Ovary (tissue), 9 donors: ENCODE measurements around the gene RAB29. TPM values are rescaled to one million over a fixed set of nuclear protein-coding genes. Genes with fewer than 3 reads are reported as not detected.

ENCODE experiments used
- DNase-seq, 5 donors: peaks; one replicate each; pipeline ENCODE4 v3.0.0-alpha.2; 2019 to 2020
- H3K27ac ChIP-seq, 2 donors: fragments of 200-600 bp; one replicate each; pipeline versions ENCODE4 v1.5.1 to v1.8.0; 2019 to 2022
- H3K27me3 ChIP-seq: fragments of 200-600 bp; one replicate; pipeline ENCODE4 v1.8.0; 2022
- H3K36me3 ChIP-seq: fragments of 200-600 bp; sonication (generic); one replicate; pipeline ENCODE4 v1.5.1; 2019
- H3K4me1 ChIP-seq: one replicate; pipeline ENCODE4 v1.8.1; 2013; ENCODE audit warnings: mild to moderate bottlenecking, moderate library complexity; ENCODE audit not compliant: insufficient read depth
- H3K4me3 ChIP-seq: fragments of 200-600 bp; sonication (generic); one replicate; pipeline ENCODE4 v1.5.1; 2017
- H3K9me3 ChIP-seq, 2 donors: fragments of 200-600 bp in 1 of 2; sonication (generic) in 1 of 2; one replicate each; pipeline versions ENCODE4 v1.5.1 to v1.8.1; 2013 to 2019; ENCODE audit warnings: mild to moderate bottlenecking in 1 of 2, moderate library complexity in 1 of 2
- CTCF ChIP-seq, 3 donors: fragments of 450-650 bp in 2 of 3; fragments of 200-600 bp in 1 of 3; IDR thresholded peaks; one replicate each; pipeline versions ENCODE4 v1.5.1 to v1.8.0; 2016 to 2022; ENCODE audit warnings: antibody characterized with exemption in 3 of 3, mild to moderate bottlenecking in 1 of 3
- EP300 ChIP-seq: sonication (generic); formaldehyde crosslinking; IDR thresholded peaks from one replicate; pipeline ENCODE4 v1.6.1; 2017; ENCODE audit warnings: antibody characterized with exemption
- POLR2A ChIP-seq: fragments of 450-650 bp; IDR thresholded peaks from one replicate; pipeline ENCODE4 v1.6.1; 2017; ENCODE audit warnings: antibody characterized with exemption, mild to moderate bottlenecking, moderate library complexity
- WGBS, 3 donors: extraction: QIAGEN DNeasy Blood & Tissue Kit in 1 of 3; methylation state at CpG; one replicate each; pipeline versions ENCODE4 v1.1.5 to v1.1.7; 2013 to 2017; 5-methylcytosine and 5-hydroxymethylcytosine counted together
- intact Hi-C, 4 donors: fragments of 100-400 bp; cut with DNase I; formaldehyde crosslinking; loops; one replicate each; pipeline versions ENCODE4 v1.11.0 to v1.15.1; 2022 to 2023
- polyA plus RNA-seq, 2 donors: library from polyadenylated mRNA; stranded (reverse); fragments of 200-250 nt in 1 of 2; fragments of 350-450 nt in 1 of 2; fragmentation: Illumina TruSeq in 1 of 2; extraction: RNeasy Lipid Tissue Mini Kit (QIAGEN cat#74804) in 1 of 2; gene quantifications; one replicate each; pipeline ENCODE4 v1.2.3, GENCODE V29; 2013 to 2014
- total RNA-seq, 7 donors: library from RNA; depleted of rRNA in 2 of 7; stranded (reverse); fragments of >200 nt in 2 of 7; fragmentation: NEBNext Ultra II Directional in 3 of 7; extraction: Animal tissue kit (Norgen Biotek cat#: 25700) in 3 of 7; gene quantifications; one replicate each; pipeline versions ENCODE4 v1.1.0 to v1.2.4, GENCODE V29; 2016 to 2023
- donor health status: DM: no; HTN: no; CAD: no; lungs with moderate emphysema.
- donor health status: DM: no; HTN: no; CAD: no.
- donor health status: Bipolar disorder and iron deficiency.
- donor health status: DM: yes; HTN: yes; CAD: no.
- donor health status: DM: no; HTN: no; CAD: no.
- donor health status: DM: yes; HTN: yes; CAD: no.

Gene RAB29
- total and polyA plus RNA-seq, 9 donors, result 7.2 to 16.4 (median 10.1) TPM

- Histone ChIP-seq H3K4me3 (no peak overlapping the region), H3K36me3 (no peaks in the 10 kb centered on the region), H3K4me1 (peaks cover 7% of the 10 kb centered on the region), H3K9me3 (no peaks in the 10 kb centered on the region), H3K27ac (no peak overlapping the region), H3K27me3 (no peaks in the 10 kb centered on the region)
- WGBS, 3 donors, result 73 to 81% (median 74%) methylated on average over 7 of the region's 7 CpGs
- no peak for DNase-seq
- TF ChIP-seq EP300, result no peak
- TF ChIP-seq CTCF (IDR thresholded peaks at IDR 0.05), result no peak
- no peak for TF ChIP-seq POLR2A
- intact Hi-C loops, result loop anchor here in 1 of 4 donors (5.0 kb wide), 1 partner anchor 322 kb away; no protein-coding TSS in a partner anchor
Observed at GRCh38 chr1:205800427-205800826, 25.1 kb upstream of the RAB29 start.

GRCh38 chr1:205798577-205798976, 23.3 kb upstream of the RAB29 start:
- H3K4me1 ChIP-seq, result peaks cover 4% of the 10 kb centered on the region
- TF ChIP-seq EP300 (no peak), POLR2A (no peak), CTCF (IDR thresholded peaks at IDR 0.05) (no peak)
- intact Hi-C loops, result loop anchor here in 3 of 4 donors (10.0 kb wide), 1 partner anchor 116 kb away; no protein-coding TSS in a partner anchor
- no peak overlapping the region for H3K4me3 ChIP-seq
- WGBS, 3 donors, result 74 to 92% (median 92%) methylated on average over 5 of the region's 5 CpGs
- H3K9me3 ChIP-seq, result no peaks in the 10 kb centered on the region
- H3K27ac ChIP-seq, result no peak overlapping the region
- no peaks in the 10 kb centered on the region for H3K27me3 ChIP-seq
- H3K36me3 ChIP-seq, result no peaks in the 10 kb centered on the region
- no peak for DNase-seq

- Histone ChIP-seq H3K9me3 (no peaks in the 10 kb centered on the region), H3K4me3 (no peak overlapping the region), H3K36me3 (no peaks in the 10 kb centered on the region), H3K4me1 (peaks cover 4% of the 10 kb centered on the region), H3K27ac (no peak overlapping the region), H3K27me3 (no peaks in the 10 kb centered on the region)
- 82 to 97% (median 97%) methylated on average over 2 of the region's 2 CpGs for WGBS, 3 donors
- no peak for DNase-seq
- intact Hi-C loops, result loop anchor here in 3 of 4 donors (10.0 kb wide), 1 partner anchor 118 kb away; no protein-coding TSS in a partner anchor
- TF ChIP-seq POLR2A, result no peak
- TF ChIP-seq CTCF (IDR thresholded peaks at IDR 0.05), result no peak
- TF ChIP-seq EP300, result no peak
Observed at GRCh38 chr1:205797168-205797567, 21.9 kb upstream of the RAB29 start.

DNA sequence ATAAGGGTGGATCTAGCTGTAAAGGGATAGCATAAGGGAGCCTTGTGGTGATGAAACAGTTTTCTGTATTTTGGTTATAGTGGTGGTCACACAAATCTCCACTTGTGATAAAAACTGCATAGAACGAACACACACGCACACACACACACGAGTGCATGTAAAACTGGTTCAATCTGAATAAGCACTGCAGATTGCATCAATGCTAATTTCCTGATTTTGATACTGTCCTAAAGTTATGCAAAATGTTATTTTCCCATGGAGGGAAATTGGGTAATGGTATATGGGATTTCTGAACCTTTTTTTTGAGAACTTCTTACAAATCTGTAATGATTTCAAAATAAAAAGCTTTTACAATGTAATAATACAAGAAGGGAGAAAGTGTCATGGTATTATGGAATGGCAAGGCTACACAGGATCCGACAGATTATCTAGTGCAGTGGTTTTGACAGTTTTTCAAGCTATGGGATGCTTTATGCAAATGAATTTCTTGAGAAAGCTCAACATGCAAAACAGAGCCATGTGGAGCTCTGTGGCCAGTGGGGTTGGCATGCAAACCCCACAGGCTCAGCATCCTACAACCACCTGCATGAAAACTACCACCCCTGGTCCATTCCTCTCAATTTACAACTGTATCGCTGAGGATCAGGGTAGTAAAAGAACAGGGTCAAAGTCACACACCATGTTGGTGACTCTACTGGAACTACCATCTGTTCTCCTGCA, 18.9 kb upstream of the RAB29 start:
- no peak overlapping the region for H3K4me3 ChIP-seq
- no peak for TF ChIP-seq POLR2A
- no peak for TF ChIP-seq CTCF (IDR thresholded peaks at IDR 0.05)
- no peak for TF ChIP-seq EP300
- 67 to 76% (median 72%) methylated on average over 5 of the region's 5 CpGs for WGBS, 3 donors
- no peaks in the 10 kb centered on the region for H3K4me1 ChIP-seq
- no peak overlapping the region for H3K27ac ChIP-seq
- no peaks in the 10 kb centered on the region for H3K36me3 ChIP-seq
- no peaks in the 10 kb centered on the region for H3K9me3 ChIP-seq
- no peak for DNase-seq
- intact Hi-C loops, result loop anchor here (5.0 to 10.0 kb wide), 3 partner anchors 121 to 313 kb away; no protein-coding TSS in a partner anchor
- no peaks in the 10 kb centered on the region for H3K27me3 ChIP-seq
